ENCODE data around the gene DOK6. TPM values are rescaled to one million over a fixed set of nuclear protein-coding genes. Genes with fewer than 3 reads are reported as not detected.

DOK6 gene
- total and polyA plus RNA-seq, 2 of the 13 experiments (the other 11 are each of a cell fraction or from before 2014, with no cell fraction given), result 17.0 to 17.2 TPM

DNA sequence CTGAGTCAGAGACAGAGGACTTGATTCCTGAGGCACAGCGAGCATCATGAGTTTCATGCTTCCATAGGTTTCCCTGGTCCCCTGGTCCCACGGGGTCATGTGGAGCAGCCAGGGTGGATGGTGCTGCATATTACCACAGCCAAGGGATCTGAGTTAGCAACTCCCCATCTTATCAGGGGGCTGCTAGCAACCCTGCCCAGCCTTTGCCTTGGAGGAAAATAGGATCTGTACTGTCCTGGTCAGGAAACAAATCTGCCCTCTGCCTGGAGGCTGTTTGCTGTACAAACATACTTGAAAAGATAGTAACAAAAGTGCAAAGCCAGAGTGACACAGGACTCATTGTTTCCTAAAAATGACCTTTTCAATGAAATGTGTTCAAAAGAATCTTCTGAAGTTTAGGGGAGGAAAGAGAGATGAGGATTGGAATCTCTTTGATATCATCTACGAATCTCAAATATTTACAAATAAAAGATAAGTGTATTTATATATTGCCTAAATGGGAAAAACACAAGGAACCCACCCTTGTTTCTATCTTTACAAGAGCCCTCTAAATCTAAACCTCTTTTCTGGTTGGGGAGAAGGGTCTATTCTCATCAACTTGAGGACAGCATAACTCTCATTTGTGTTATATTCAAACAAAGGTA lies 352.2 kb downstream of the DOK6 start (continued):
- TF ChIP-seq, protein P1, sequence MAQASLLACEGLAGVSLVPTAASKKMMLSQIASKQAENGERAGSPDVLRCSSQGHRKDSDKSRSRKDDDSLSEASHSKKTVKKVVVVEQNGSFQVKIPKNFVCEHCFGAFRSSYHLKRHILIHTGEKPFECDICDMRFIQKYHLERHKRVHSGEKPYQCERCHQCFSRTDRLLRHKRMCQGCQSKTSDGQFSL (CRISPR knock-in tag; IDR thresholded peaks at IDR 0.05), result no peak
- TF ChIP-seq DNMT1 (CRISPR knock-in tag; IDR thresholded peaks at IDR 0.05) (no peak), ZNF563 (CRISPR knock-in tag; IDR thresholded peaks at IDR 0.05) (no peak), ZNF20 (CRISPR knock-in tag; IDR thresholded peaks at IDR 0.05) (no peak), SAP130 (CRISPR knock-in tag; IDR thresholded peaks at IDR 0.05; ENCODE audit: low read depth) (peak; percentile 70), BORCS8-MEF2B (CRISPR knock-in tag; IDR thresholded peaks at IDR 0.05) (no peak), XRCC5 (optimal IDR thresholded peaks at IDR 0.05; ENCODE audit: low read length) (peak; percentile 75), ZNF781 (CRISPR knock-in tag; IDR thresholded peaks at IDR 0.05; ENCODE audit: borderline replicate concordance, not compliant biosample characterization) (no peak), PPARG (CRISPR knock-in tag; conservative IDR thresholded peaks at IDR 0.05) (peak; percentile 91), ZNF747 (CRISPR knock-in tag; IDR thresholded peaks at IDR 0.05; ENCODE audit: borderline replicate concordance) (0 out of 2 replicates have a peak, but pooled peaks have one; percentile 43)
- TF ChIP-seq, protein P2, sequence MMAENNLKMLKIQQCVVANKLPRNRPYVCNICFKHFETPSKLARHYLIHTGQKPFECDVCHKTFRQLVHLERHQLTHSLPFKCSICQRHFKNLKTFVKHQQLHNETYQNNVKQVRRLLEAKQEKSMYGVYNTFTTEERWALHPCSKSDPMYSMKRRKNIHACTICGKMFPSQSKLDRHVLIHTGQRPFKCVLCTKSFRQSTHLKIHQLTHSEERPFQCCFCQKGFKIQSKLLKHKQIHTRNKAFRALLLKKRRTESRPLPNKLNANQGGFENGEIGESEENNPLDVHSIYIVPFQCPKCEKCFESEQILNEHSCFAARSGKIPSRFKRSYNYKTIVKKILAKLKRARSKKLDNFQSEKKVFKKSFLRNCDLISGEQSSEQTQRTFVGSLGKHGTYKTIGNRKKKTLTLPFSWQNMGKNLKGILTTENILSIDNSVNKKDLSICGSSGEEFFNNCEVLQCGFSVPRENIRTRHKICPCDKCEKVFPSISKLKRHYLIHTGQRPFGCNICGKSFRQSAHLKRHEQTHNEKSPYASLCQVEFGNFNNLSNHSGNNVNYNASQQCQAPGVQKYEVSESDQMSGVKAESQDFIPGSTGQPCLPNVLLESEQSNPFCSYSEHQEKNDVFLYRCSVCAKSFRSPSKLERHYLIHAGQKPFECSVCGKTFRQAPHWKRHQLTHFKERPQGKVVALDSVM (CRISPR knock-in tag; IDR thresholded peaks at IDR 0.05), result no peak
- TF ChIP-seq, protein P3, sequence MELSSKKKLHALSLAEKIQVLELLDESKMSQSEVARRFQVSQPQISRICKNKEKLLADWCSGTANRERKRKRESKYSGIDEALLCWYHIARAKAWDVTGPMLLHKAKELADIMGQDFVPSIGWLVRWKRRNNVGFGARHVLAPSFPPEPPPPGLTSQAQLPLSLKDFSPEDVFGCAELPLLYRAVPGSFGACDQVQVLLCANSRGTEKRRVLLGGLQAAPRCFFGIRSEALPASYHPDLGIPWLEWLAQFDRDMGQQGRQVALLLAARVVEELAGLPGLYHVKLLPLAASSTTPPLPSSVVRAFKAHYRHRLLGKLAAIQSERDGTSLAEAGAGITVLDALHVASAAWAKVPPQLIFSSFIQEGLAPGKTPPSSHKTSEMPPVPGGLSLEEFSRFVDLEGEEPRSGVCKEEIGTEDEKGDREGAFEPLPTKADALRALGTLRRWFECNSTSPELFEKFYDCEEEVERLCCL (CRISPR knock-in tag; IDR thresholded peaks at IDR 0.05; ENCODE audit: borderline replicate concordance), result no peak
- TF ChIP-seq, protein P4, sequence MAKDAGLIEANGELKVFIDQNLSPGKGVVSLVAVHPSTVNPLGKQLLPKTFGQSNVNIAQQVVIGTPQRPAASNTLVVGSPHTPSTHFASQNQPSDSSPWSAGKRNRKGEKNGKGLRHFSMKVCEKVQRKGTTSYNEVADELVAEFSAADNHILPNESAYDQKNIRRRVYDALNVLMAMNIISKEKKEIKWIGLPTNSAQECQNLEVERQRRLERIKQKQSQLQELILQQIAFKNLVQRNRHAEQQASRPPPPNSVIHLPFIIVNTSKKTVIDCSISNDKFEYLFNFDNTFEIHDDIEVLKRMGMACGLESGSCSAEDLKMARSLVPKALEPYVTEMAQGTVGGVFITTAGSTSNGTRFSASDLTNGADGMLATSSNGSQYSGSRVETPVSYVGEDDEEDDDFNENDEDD (CRISPR knock-in tag; IDR thresholded peaks at IDR 0.05; ENCODE audit: borderline replicate concordance), result no peak; the same call in 1 of the 2 replicates
- TF ChIP-seq, protein P5, sequence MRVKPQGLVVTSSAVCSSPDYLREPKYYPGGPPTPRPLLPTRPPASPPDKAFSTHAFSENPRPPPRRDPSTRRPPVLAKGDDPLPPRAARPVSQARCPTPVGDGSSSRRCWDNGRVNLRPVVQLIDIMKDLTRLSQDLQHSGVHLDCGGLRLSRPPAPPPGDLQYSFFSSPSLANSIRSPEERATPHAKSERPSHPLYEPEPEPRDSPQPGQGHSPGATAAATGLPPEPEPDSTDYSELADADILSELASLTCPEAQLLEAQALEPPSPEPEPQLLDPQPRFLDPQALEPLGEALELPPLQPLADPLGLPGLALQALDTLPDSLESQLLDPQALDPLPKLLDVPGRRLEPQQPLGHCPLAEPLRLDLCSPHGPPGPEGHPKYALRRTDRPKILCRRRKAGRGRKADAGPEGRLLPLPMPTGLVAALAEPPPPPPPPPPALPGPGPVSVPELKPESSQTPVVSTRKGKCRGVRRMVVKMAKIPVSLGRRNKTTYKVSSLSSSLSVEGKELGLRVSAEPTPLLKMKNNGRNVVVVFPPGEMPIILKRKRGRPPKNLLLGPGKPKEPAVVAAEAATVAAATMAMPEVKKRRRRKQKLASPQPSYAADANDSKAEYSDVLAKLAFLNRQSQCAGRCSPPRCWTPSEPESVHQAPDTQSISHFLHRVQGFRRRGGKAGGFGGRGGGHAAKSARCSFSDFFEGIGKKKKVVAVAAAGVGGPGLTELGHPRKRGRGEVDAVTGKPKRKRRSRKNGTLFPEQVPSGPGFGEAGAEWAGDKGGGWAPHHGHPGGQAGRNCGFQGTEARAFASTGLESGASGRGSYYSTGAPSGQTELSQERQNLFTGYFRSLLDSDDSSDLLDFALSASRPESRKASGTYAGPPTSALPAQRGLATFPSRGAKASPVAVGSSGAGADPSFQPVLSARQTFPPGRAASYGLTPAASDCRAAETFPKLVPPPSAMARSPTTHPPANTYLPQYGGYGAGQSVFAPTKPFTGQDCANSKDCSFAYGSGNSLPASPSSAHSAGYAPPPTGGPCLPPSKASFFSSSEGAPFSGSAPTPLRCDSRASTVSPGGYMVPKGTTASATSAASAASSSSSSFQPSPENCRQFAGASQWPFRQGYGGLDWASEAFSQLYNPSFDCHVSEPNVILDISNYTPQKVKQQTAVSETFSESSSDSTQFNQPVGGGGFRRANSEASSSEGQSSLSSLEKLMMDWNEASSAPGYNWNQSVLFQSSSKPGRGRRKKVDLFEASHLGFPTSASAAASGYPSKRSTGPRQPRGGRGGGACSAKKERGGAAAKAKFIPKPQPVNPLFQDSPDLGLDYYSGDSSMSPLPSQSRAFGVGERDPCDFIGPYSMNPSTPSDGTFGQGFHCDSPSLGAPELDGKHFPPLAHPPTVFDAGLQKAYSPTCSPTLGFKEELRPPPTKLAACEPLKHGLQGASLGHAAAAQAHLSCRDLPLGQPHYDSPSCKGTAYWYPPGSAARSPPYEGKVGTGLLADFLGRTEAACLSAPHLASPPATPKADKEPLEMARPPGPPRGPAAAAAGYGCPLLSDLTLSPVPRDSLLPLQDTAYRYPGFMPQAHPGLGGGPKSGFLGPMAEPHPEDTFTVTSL (CRISPR knock-in tag; IDR thresholded peaks at IDR 0.05; ENCODE audit: borderline replicate concordance), result peak; percentile 99
- TF ChIP-seq, protein P6, sequence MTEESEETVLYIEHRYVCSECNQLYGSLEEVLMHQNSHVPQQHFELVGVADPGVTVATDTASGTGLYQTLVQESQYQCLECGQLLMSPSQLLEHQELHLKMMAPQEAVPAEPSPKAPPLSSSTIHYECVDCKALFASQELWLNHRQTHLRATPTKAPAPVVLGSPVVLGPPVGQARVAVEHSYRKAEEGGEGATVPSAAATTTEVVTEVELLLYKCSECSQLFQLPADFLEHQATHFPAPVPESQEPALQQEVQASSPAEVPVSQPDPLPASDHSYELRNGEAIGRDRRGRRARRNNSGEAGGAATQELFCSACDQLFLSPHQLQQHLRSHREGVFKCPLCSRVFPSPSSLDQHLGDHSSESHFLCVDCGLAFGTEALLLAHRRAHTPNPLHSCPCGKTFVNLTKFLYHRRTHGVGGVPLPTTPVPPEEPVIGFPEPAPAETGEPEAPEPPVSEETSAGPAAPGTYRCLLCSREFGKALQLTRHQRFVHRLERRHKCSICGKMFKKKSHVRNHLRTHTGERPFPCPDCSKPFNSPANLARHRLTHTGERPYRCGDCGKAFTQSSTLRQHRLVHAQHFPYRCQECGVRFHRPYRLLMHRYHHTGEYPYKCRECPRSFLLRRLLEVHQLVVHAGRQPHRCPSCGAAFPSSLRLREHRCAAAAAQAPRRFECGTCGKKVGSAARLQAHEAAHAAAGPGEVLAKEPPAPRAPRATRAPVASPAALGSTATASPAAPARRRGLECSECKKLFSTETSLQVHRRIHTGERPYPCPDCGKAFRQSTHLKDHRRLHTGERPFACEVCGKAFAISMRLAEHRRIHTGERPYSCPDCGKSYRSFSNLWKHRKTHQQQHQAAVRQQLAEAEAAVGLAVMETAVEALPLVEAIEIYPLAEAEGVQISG (CRISPR knock-in tag; IDR thresholded peaks at IDR 0.05), result peak; percentile 42; the same call in 1 of the 2 replicates
